Tibial artery (tissue), 4 donors: ENCODE measurements around the gene VAV2.

ENCODE experiments used
- DNase-seq, 2 donors: peaks; one replicate each; pipeline ENCODE4 v3.0.0-alpha.2; 2019
- H3K27ac ChIP-seq, 2 donors: fragments of 200-600 bp; sonication (generic) in 1 of 2; 1 replicate in 1 of 2; 2 replicates in 1 of 2; pipeline ENCODE4 v1.5.1; 2018 to 2019; ENCODE audit warnings: mild to moderate bottlenecking in 1 of 2
- H3K27me3 ChIP-seq, 2 donors: fragments of 200-600 bp; sonication (generic) in 1 of 2; one replicate each; pipeline versions ENCODE4 v1.5.1 to v1.6.0; 2016 to 2019
- H3K36me3 ChIP-seq, 3 donors: fragments of 200-600 bp; sonication (generic) in 2 of 3; one replicate each; pipeline ENCODE4 v1.5.1; 2016 to 2019; ENCODE audit warnings: mild to moderate bottlenecking in 2 of 3
- H3K4me1 ChIP-seq, 4 donors: fragments of 200-600 bp; sonication (generic) in 2 of 4; 1 replicate in 3 of 4; 2 replicates in 1 of 4; pipeline ENCODE4 v1.5.1; 2016 to 2019
- H3K4me3 ChIP-seq, 2 donors: fragments of 200-600 bp; sonication (generic) in 1 of 2; 1 replicate in 1 of 2; 2 replicates in 1 of 2; pipeline ENCODE4 v1.5.1; 2018 to 2019; ENCODE audit warnings: mild to moderate bottlenecking in 2 of 2
- H3K9me3 ChIP-seq, 3 donors: fragments of 200-600 bp; sonication (generic) in 1 of 3; one replicate each; pipeline ENCODE4 v1.5.1; 2016 to 2019
- intact Hi-C: fragments of 100-400 bp; cut with DNase I; formaldehyde crosslinking; loops from one replicate; pipeline ENCODE4 v1.15.0; 2023; ENCODE audit warnings: low total_unique reads
- TF ChIP-seq, protein P1 (sequence below), 2 experiments: fragments of 200-600 bp in 1 of 2; fragments of 450-650 bp in 1 of 2; IDR thresholded peaks; one replicate each; pipeline ENCODE4 v1.5.1; 2017 to 2019; ENCODE audit warnings: antibody characterized with exemption in 2 of 2, mild to moderate bottlenecking in 1 of 2, moderate library complexity in 1 of 2

The VAV2 gene

DNA sequence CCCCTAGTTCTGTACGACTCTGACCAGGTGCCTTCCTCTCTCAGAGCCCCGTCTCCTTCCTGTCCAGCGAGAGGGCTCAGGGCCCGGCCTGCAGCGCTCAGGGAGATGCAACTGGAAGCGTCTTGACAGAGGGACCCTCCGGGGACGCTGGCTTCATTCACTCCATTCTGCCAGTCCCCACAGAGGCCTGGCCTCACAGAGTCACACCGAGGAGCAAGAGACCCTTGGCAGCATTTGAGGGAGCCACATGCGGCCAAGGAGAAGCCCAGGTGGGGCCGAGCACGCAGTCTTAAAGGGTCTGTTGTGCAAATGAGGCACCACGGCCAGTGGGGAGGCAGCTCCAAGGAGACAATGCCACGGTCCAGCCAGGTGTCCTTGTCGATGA lies 167.3 kb downstream of the VAV2 start:
- no peak for DNase-seq
- intact Hi-C loops: no loop called here

DNA sequence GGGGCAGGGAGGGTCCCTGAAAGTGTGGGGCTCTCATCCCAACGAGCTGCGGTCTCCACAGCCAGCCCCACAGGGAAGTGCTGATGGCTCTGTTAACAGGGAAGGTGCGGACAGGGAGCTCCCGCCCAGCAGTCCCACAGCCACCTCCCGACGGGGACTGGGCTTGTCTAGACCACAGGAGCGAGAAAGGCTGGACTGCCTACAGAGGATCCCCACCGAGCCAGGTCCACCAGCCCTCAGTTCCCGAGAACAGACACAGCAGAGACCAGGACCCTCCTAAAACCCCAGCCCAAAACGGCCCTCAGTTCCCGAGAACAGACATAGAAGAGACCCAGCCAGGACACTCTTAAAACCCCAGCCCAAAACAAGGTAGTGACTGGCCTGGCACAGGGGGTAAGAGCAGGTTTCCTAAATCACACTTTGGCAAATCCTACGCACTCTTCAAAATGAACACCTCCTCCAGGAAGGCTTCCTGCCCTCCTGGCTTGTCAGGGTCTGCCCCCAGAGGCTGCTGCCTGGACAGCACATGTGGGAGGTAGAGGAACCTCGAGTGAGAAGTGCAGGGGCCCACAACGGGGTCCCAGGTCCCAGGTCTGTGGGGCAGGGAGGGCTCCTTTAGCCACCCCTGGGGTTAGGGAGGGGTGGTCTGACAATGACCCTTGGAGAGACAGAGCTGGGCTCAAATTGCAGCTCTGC lies 167.9 kb downstream of the VAV2 start:
- no peaks in the 10 kb centered on the region for H3K9me3 ChIP-seq
- H3K4me3 ChIP-seq: no peak overlapping the region
- H3K27me3 ChIP-seq: no peaks in the 10 kb centered on the region
- H3K4me1 ChIP-seq: no peaks in the 10 kb centered on the region
- H3K27ac ChIP-seq: no peak overlapping the region
- no peaks in the 10 kb centered on the region for H3K36me3 ChIP-seq
- no peak for DNase-seq
- TF ChIP-seq, protein P1, sequence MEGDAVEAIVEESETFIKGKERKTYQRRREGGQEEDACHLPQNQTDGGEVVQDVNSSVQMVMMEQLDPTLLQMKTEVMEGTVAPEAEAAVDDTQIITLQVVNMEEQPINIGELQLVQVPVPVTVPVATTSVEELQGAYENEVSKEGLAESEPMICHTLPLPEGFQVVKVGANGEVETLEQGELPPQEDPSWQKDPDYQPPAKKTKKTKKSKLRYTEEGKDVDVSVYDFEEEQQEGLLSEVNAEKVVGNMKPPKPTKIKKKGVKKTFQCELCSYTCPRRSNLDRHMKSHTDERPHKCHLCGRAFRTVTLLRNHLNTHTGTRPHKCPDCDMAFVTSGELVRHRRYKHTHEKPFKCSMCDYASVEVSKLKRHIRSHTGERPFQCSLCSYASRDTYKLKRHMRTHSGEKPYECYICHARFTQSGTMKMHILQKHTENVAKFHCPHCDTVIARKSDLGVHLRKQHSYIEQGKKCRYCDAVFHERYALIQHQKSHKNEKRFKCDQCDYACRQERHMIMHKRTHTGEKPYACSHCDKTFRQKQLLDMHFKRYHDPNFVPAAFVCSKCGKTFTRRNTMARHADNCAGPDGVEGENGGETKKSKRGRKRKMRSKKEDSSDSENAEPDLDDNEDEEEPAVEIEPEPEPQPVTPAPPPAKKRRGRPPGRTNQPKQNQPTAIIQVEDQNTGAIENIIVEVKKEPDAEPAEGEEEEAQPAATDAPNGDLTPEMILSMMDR (IDR thresholded peaks at IDR 0.05): no peak
- intact Hi-C loops: no loop called here

More for the DNA sequence above, 167.3 kb downstream of the VAV2 start:
- no peaks in the 10 kb centered on the region for H3K9me3 ChIP-seq
- H3K27ac ChIP-seq: no peak overlapping the region
- no peak overlapping the region for H3K4me3 ChIP-seq
- TF ChIP-seq, protein P1 (IDR thresholded peaks at IDR 0.05): no peak
- no peaks in the 10 kb centered on the region for H3K4me1 ChIP-seq
- H3K36me3 ChIP-seq: no peaks in the 10 kb centered on the region
- H3K27me3 ChIP-seq: no peaks in the 10 kb centered on the region

DNA sequence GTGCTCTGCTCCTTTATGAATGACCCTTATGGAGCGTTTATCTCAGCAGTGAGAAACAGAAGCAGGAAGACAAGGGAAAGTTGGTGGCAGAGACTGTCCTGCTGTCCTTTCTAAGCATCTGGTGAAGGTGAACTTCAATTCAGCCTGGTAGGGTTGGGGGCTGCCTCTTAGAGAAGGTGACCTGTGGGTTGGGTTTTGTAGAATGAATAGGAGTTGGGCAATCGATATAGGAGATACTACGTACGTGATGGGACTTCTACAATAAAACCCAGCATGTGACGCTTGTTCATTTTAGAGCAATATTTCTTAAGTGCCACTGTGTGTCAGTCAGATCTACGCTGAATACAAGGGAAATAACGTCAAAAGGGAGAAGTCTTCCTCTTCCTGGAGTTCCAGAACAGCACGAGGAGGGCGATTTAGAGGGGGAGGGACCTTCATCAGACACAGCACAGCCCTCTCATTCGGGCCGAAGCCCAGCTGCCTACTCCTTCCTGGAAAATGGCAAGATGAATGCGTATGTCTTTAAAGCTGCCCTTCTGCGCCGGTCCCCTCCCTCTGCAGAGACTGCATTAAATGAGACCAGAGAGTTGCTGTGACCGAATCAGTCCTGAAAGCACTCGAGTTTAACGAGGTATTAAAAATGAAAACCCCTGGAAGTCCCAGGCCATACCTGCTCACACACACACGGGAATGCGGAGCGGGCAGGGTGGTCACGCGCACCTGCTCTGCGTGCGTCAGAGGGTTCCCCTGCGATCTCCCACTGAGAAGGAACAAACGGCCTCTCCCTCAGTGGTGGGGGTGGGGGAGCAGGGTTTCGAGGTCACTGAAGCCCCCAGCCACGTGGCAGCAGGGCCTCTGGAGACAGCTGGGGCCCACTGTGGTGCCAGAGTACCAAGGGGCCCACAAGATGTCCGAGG lies 168.7 kb downstream of the VAV2 start:
- Histone ChIP-seq H3K4me3 (no peak overlapping the region), H3K27ac (no peak overlapping the region), H3K4me1 (no peaks in the 10 kb centered on the region), H3K9me3 (no peaks in the 10 kb centered on the region), H3K27me3 (no peaks in the 10 kb centered on the region), H3K36me3 (no peaks in the 10 kb centered on the region)
- TF ChIP-seq, protein P1 (IDR thresholded peaks at IDR 0.05): no peak
- intact Hi-C loops: no loop called here
- DNase-seq: no peak

DNA sequence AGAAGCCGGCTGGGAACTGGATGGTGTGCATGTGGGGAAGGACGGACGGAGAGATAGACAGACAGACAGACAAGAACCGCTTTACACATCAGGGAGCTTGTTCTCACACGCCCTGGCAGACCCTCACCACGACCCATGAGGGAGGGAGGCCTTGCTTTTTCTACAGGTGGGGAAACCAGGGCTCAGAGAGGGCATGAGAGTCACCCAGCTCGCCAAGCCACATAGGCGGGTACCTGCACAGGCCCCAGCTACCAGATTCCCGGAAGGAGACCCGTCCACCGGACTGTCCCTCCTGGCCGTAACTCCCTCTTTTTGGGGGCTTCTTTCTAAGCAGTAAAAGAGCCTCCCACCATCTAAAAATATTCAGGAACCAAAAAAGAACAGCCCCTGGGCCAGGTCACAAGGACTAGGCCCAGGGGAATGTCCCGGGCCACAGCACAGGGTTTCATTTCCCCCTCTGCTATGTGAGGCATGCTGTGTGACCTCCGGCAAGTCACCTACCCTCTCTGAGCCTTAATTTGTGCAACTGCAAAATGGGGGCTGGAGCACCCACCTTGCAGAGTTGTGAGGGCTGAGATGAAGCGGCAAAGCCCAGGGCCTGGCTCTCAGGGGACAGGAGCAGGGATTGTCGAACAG lies 169.6 kb downstream of the VAV2 start:
- no peaks in the 10 kb centered on the region for H3K9me3 ChIP-seq
- H3K27ac ChIP-seq: no peak overlapping the region
- DNase-seq: no peak
- H3K4me3 ChIP-seq: no peak overlapping the region
- TF ChIP-seq, protein P1 (IDR thresholded peaks at IDR 0.05): no peak
- H3K36me3 ChIP-seq: no peaks in the 10 kb centered on the region
- no peaks in the 10 kb centered on the region for H3K27me3 ChIP-seq
- H3K4me1 ChIP-seq: no peaks in the 10 kb centered on the region
- intact Hi-C loops: no loop called here

DNA sequence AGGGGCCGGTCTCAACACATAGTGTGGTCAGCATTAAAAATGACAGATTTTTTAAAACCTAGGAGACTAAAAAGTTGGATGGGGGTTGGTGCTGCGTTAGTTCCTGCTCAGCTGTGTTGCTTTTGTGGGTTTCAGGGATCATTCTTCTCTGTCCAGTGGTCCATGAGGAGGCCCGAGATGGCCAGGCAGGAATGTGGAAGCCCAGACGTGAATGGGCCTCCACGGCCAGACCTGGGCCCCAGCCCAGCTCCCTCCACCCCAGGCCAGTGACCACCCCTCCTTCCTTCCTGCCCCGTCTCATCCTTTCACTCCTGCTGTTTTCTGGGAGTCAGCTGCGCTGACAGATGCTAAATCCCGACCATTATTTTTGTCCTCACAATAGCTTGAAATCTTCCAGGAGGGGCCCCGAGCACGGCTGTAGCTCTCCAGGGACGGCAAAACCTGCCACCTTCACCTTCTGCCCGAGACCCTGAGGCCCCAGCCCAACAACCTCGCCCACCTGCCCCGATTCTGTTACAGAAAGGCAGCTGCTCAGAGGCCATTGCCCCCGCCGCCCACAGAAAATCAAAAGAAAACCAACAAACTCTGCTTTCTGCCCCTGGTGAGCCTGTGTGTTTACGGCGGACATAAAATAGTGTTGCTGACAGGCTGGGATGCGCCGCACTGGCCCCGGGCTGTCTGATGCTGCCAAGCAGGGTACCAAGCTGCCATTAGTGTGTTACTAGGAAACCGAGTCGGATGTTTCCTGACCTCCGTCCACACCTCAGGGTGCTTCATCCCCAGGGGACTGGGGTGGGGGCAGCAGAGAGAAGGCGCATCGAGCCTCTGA lies 170.3 kb downstream of the VAV2 start:
- no peaks in the 10 kb centered on the region for H3K9me3 ChIP-seq
- TF ChIP-seq, protein P1 (IDR thresholded peaks at IDR 0.05): no peak
- H3K27ac ChIP-seq: no peak overlapping the region

More for the DNA sequence above, 170.3 kb downstream of the VAV2 start:
- H3K4me1 ChIP-seq: no peaks in the 10 kb centered on the region
- no peaks in the 10 kb centered on the region for H3K36me3 ChIP-seq
- no peaks in the 10 kb centered on the region for H3K27me3 ChIP-seq
- no peak for DNase-seq
- no peak overlapping the region for H3K4me3 ChIP-seq
- intact Hi-C loops: no loop called here
